ENCODE measurements around the gene TMSB10. TPM values are rescaled to one million over a fixed set of nuclear protein-coding genes. Genes with fewer than 3 reads are reported as not detected.

The TMSB10 gene
- total and polyA plus RNA-seq, 2 of the 13 experiments (the other 11 are each of a cell fraction or from before 2014, with no cell fraction given): 665 to 708 TPM

DNA sequence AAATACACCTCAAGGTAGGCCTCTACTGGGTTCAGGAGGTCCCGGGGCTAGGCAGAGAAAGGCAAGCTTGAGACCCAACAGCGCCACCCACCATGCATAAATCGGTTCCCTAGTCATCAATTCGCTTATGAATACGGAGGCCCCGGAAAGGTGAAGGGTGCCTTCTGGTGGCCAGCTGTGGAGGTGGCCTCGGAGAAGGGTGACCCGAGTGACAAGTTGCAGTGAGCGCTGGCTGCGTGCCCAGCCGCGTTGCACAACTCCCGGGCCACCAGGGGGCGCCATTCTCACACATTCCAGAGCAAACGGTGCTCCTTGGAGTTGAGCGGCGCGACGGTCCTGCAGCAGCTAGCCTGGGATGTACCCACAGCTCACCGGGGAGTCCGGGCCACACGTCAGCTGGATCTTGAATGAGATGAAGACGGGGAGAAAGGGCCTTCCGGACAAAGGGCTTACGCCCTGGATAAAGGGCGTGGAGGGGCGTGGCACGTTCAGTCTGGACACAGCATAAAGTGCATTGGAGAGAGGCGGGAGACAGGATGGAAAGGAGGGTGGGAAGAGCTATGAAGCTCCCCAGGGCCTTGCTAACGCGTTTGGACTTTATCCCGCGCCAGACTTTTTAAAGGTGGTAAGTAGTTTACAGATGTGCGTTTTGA, 20.4 kb downstream of the TMSB10 start (continued):
- TF ChIP-seq PHF8 (CRISPR knock-in tag; IDR thresholded peaks at IDR 0.05): peak; percentile 53
- TF ChIP-seq ZNF230 (CRISPR knock-in tag; IDR thresholded peaks at IDR 0.05): peak; percentile 97
- TF ChIP-seq SP5 (CRISPR knock-in tag; IDR thresholded peaks at IDR 0.05; ENCODE audit: borderline replicate concordance, low read depth): peak; percentile 68
- TF ChIP-seq ZSCAN29 (CRISPR knock-in tag; conservative IDR thresholded peaks at IDR 0.05): peak; percentile 99
- TF ChIP-seq, protein P1, sequence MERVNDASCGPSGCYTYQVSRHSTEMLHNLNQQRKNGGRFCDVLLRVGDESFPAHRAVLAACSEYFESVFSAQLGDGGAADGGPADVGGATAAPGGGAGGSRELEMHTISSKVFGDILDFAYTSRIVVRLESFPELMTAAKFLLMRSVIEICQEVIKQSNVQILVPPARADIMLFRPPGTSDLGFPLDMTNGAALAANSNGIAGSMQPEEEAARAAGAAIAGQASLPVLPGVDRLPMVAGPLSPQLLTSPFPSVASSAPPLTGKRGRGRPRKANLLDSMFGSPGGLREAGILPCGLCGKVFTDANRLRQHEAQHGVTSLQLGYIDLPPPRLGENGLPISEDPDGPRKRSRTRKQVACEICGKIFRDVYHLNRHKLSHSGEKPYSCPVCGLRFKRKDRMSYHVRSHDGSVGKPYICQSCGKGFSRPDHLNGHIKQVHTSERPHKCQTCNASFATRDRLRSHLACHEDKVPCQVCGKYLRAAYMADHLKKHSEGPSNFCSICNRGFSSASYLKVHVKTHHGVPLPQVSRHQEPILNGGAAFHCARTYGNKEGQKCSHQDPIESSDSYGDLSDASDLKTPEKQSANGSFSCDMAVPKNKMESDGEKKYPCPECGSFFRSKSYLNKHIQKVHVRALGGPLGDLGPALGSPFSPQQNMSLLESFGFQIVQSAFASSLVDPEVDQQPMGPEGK (CRISPR knock-in tag; IDR thresholded peaks at IDR 0.05): peak; percentile 70
- no peak for TF ChIP-seq POLR2AphosphoS2 (IDR thresholded peaks at IDR 0.05; ENCODE audit: low read depth, low read length)
- peak; percentile 83 for TF ChIP-seq CC2D1A (CRISPR knock-in tag; IDR thresholded peaks at IDR 0.05)
- TF ChIP-seq IKZF4 (CRISPR knock-in tag; IDR thresholded peaks at IDR 0.05; ENCODE audit: borderline replicate concordance, low read depth, not compliant biosample characterization): peak; percentile 85
- TF ChIP-seq ZNF879 (CRISPR knock-in tag; IDR thresholded peaks at IDR 0.05): no peak
- no peak for TF ChIP-seq RBFOX2 (IDR thresholded peaks at IDR 0.05; ENCODE audit: low read depth, low read length)
- peak; percentile 64 for TF ChIP-seq ZNF883 (CRISPR knock-in tag; IDR thresholded peaks at IDR 0.05; ENCODE audit: not compliant biosample characterization)
- no peak for TF ChIP-seq RFX1 (IDR thresholded peaks at IDR 0.05)
- TF ChIP-seq FOXC1 (CRISPR knock-in tag; IDR thresholded peaks at IDR 0.05; ENCODE audit: borderline replicate concordance): peak; percentile 88
- TF ChIP-seq MAFK (conservative IDR thresholded peaks at IDR 0.05 in 1 of 2, IDR thresholded peaks at IDR 0.05 in 1 of 2; ENCODE audit: low read length in 2 of 2): peak; percentile 12 to 30; a peak in 3 of 4 replicates
- TF ChIP-seq, protein P2, sequence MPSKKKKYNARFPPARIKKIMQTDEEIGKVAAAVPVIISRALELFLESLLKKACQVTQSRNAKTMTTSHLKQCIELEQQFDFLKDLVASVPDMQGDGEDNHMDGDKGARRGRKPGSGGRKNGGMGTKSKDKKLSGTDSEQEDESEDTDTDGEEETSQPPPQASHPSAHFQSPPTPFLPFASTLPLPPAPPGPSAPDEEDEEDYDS (CRISPR knock-in tag; IDR thresholded peaks at IDR 0.05): peak; percentile 79
- TF ChIP-seq, protein P3, sequence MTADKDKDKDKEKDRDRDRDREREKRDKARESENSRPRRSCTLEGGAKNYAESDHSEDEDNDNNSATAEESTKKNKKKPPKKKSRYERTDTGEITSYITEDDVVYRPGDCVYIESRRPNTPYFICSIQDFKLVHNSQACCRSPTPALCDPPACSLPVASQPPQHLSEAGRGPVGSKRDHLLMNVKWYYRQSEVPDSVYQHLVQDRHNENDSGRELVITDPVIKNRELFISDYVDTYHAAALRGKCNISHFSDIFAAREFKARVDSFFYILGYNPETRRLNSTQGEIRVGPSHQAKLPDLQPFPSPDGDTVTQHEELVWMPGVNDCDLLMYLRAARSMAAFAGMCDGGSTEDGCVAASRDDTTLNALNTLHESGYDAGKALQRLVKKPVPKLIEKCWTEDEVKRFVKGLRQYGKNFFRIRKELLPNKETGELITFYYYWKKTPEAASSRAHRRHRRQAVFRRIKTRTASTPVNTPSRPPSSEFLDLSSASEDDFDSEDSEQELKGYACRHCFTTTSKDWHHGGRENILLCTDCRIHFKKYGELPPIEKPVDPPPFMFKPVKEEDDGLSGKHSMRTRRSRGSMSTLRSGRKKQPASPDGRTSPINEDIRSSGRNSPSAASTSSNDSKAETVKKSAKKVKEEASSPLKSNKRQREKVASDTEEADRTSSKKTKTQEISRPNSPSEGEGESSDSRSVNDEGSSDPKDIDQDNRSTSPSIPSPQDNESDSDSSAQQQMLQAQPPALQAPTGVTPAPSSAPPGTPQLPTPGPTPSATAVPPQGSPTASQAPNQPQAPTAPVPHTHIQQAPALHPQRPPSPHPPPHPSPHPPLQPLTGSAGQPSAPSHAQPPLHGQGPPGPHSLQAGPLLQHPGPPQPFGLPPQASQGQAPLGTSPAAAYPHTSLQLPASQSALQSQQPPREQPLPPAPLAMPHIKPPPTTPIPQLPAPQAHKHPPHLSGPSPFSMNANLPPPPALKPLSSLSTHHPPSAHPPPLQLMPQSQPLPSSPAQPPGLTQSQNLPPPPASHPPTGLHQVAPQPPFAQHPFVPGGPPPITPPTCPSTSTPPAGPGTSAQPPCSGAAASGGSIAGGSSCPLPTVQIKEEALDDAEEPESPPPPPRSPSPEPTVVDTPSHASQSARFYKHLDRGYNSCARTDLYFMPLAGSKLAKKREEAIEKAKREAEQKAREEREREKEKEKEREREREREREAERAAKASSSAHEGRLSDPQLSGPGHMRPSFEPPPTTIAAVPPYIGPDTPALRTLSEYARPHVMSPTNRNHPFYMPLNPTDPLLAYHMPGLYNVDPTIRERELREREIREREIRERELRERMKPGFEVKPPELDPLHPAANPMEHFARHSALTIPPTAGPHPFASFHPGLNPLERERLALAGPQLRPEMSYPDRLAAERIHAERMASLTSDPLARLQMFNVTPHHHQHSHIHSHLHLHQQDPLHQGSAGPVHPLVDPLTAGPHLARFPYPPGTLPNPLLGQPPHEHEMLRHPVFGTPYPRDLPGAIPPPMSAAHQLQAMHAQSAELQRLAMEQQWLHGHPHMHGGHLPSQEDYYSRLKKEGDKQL (CRISPR knock-in tag; IDR thresholded peaks at IDR 0.05; ENCODE audit: low read depth): peak; percentile 78; the same call in 1 of the 2 replicates
- TF ChIP-seq, protein P4, sequence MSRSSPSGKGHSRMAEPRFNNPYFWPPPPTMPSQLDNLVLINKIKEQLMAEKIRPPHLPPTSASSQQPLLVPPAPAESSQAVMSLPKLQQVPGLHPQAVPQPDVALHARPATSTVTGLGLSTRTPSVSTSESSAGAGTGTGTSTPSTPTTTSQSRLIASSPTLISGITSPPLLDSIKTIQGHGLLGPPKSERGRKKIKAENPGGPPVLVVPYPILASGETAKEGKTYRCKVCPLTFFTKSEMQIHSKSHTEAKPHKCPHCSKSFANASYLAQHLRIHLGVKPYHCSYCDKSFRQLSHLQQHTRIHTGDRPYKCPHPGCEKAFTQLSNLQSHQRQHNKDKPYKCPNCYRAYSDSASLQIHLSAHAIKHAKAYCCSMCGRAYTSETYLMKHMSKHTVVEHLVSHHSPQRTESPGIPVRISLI (CRISPR knock-in tag; IDR thresholded peaks at IDR 0.05; ENCODE audit: borderline replicate concordance): peak; percentile 85

Measured in HepG2 (cell line).